NCI-H1930 (cell line): ENCODE results near the gene HS6ST3.

Source experiments
- DNase-seq, 2 experiments: peaks; one replicate each; lab custom pipeline; 2025; lab: John Stamatoyannopoulos, UW

Gene HS6ST3

GRCh38 chr13:96308568-96308967 lies 218.7 kb downstream of the HS6ST3 start:
- no peak for DNase-seq

GRCh38 chr13:96314974-96315373 lies 225.1 kb downstream of the HS6ST3 start:
- no peak for DNase-seq

- DNase-seq: no peak
These were observed 248.1 kb downstream of the HS6ST3 start for GRCh38 chr13:96338030-96338429.

GRCh38 chr13:96342286-96342685 lies 252.4 kb downstream of the HS6ST3 start:
- no peak for DNase-seq

GRCh38 chr13:96342852-96343465 lies 253.1 kb downstream of the HS6ST3 start:
- DNase-seq: no peak

GRCh38 chr13:96346921-96347320 lies 257.0 kb downstream of the HS6ST3 start:
- no peak for DNase-seq

- no peak for DNase-seq
These were observed 283.7 kb downstream of the HS6ST3 start for GRCh38 chr13:96373597-96373996.

- no peak for DNase-seq
These were observed 287.9 kb downstream of the HS6ST3 start for GRCh38 chr13:96377835-96378234.

- DNase-seq: no peak
These were observed 290.1 kb downstream of the HS6ST3 start for GRCh38 chr13:96379967-96380366.

GRCh38 chr13:96381681-96382080 lies 291.8 kb downstream of the HS6ST3 start:
- DNase-seq: no peak

- DNase-seq: no peak
These were observed 298.7 kb downstream of the HS6ST3 start for GRCh38 chr13:96388598-96388997.

GRCh38 chr13:96391606-96392005 lies 301.7 kb downstream of the HS6ST3 start:
- no peak for DNase-seq

- no peak for DNase-seq
These were observed 307.9 kb downstream of the HS6ST3 start for GRCh38 chr13:96397807-96398206.

- no peak for DNase-seq
These were observed 308.6 kb downstream of the HS6ST3 start for GRCh38 chr13:96398486-96398885.

GRCh38 chr13:96403241-96403640 lies 313.3 kb downstream of the HS6ST3 start:
- DNase-seq: no peak

- DNase-seq: no peak
These were observed 313.7 kb downstream of the HS6ST3 start for GRCh38 chr13:96403651-96404050.

- no peak for DNase-seq
These were observed 326.0 kb downstream of the HS6ST3 start for GRCh38 chr13:96415831-96416385.

- no peak for DNase-seq
These were observed 328.2 kb downstream of the HS6ST3 start for GRCh38 chr13:96417939-96418685.

- no peak for DNase-seq
These were observed 331.4 kb downstream of the HS6ST3 start for GRCh38 chr13:96421314-96421713.

- DNase-seq: no peak
These were observed 332.1 kb downstream of the HS6ST3 start for GRCh38 chr13:96422002-96422401.

GRCh38 chr13:96426167-96426566 lies 336.3 kb downstream of the HS6ST3 start:
- DNase-seq: peak; percentile 9 to 35

GRCh38 chr13:96428911-96429310 lies 339.0 kb downstream of the HS6ST3 start:
- no peak for DNase-seq

- no peak for DNase-seq
These were observed 341.2 kb downstream of the HS6ST3 start for GRCh38 chr13:96431044-96431581.
